Neural cell (in vitro differentiated cells): ENCODE data around the gene GRM5.
"Not testable (repeated sequence)": the region's sequence is repeated elsewhere in the genome, so short reads cannot be mapped to it uniquely, and the experiment has no call there.

Experiments
- POLR2AphosphoS5 ChIP-seq: IDR thresholded peaks from 2 replicates; pipeline ENCODE4 v1.6.1; 2012
- RAD21 ChIP-seq: fragments of 450-650 bp; conservative IDR thresholded peaks from 2 replicates; pipeline ENCODE4 v1.6.1; 2014; ENCODE audit warnings: antibody characterized with exemption, mild to moderate bottlenecking, moderate library complexity
- SMC3 ChIP-seq: fragments of 450-650 bp; conservative IDR thresholded peaks from 2 replicates; pipeline ENCODE4 v1.6.1; 2014; ENCODE audit warnings: antibody characterized with exemption, mild to moderate bottlenecking, moderate library complexity; ENCODE audit not compliant: poor library complexity
- TF ChIP-seq, protein P1 (sequence below): fragments of 450-650 bp; IDR thresholded peaks from 2 replicates; pipeline ENCODE4 v1.5.1; 2014; ENCODE audit warnings: antibody characterized with exemption, mild to moderate bottlenecking, moderate library complexity; ENCODE audit not compliant: poor library complexity, severe bottlenecking

GRCh38 chr11:89063481-89063951 lies 2.3 kb downstream of the GRM5 start:
- TF ChIP-seq, protein P1, sequence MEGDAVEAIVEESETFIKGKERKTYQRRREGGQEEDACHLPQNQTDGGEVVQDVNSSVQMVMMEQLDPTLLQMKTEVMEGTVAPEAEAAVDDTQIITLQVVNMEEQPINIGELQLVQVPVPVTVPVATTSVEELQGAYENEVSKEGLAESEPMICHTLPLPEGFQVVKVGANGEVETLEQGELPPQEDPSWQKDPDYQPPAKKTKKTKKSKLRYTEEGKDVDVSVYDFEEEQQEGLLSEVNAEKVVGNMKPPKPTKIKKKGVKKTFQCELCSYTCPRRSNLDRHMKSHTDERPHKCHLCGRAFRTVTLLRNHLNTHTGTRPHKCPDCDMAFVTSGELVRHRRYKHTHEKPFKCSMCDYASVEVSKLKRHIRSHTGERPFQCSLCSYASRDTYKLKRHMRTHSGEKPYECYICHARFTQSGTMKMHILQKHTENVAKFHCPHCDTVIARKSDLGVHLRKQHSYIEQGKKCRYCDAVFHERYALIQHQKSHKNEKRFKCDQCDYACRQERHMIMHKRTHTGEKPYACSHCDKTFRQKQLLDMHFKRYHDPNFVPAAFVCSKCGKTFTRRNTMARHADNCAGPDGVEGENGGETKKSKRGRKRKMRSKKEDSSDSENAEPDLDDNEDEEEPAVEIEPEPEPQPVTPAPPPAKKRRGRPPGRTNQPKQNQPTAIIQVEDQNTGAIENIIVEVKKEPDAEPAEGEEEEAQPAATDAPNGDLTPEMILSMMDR: not testable (repeated sequence)
- TF ChIP-seq POLR2AphosphoS5, RAD21, SMC3: not testable (repeated sequence)
